Panc1 (cell line): ENCODE results near the gene SEL1L3. TPM values are rescaled to one million over a fixed set of nuclear protein-coding genes. Genes with fewer than 3 reads are reported as not detected.

Experiments used
- ATAC-seq: fragments of 200-7000 bp; cut with Tn5 transposase; 2 replicates; pipeline ENCODE4 v1.9.1; 2020; ENCODE audit warnings: mild to moderate bottlenecking, moderate library complexity
- BruUV-seq: library from RNA; stranded (reverse); fragments of 400-500 nt; replicated peaks from 2 replicates; lab custom pipeline; 2021; lab: Mats Ljungman, UMichigan
- CTCF ChIA-PET: fragments of 300-600 bp; sonication (Branson Sonifier 250); formaldehyde crosslinking; loops from one replicate; lab custom pipeline; 2022; ENCODE audit warnings: antibody characterized with exemption; lab: Charles Lee
- POLR2A ChIA-PET: fragments of 300-600 bp; sonication (Branson Sonifier 250); formaldehyde crosslinking; loops from one replicate; lab custom pipeline; 2022; ENCODE audit warnings: antibody characterized with exemption; lab: Charles Lee
- DNase-seq: peaks from one replicate; pipeline ENCODE4 v3.0.0-alpha.2; 2010; ENCODE audit warnings: low read depth, low spot score
- H3K27ac ChIP-seq: 2 replicates; pipeline ENCODE4 v1.5.1; 2011; ENCODE audit warnings: mild to moderate bottlenecking, low read length, inconsistent platforms
- H3K27me3 ChIP-seq: fragments of 200-500 bp; sonication (Bioruptor generic); 2 replicates; pipeline ENCODE4 v1.6.0; 2014; ENCODE audit warnings: low read length, inconsistent platforms; ENCODE audit not compliant: control insufficient read depth, insufficient read depth
- H3K36me3 ChIP-seq: fragments of 200-500 bp; sonication (Bioruptor generic); 2 replicates; pipeline ENCODE4 v1.5.1; 2014; ENCODE audit warnings: inconsistent platforms, mild to moderate bottlenecking, low read length, moderate library complexity; ENCODE audit not compliant: control insufficient read depth, insufficient read depth
- H3K4me1 ChIP-seq: 2 replicates; pipeline ENCODE4 v1.5.1; 2011; ENCODE audit warnings: inconsistent platforms, mild to moderate bottlenecking, low read length, moderate library complexity; ENCODE audit not compliant: control insufficient read depth, insufficient read depth
- H3K4me3 ChIP-seq, 2 experiments: 2 replicates each; pipeline ENCODE4 v1.5.1; 2011 to 2012; ENCODE audit warnings: low read depth in 2 of 2, low read length in 2 of 2, mild to moderate bottlenecking in 2 of 2, inconsistent platforms in 1 of 2, moderate library complexity in 1 of 2
- H3K9me3 ChIP-seq: fragments of 200-500 bp; sonication (Bioruptor generic); 2 replicates; pipeline ENCODE4 v1.5.1; 2014; ENCODE audit warnings: low read depth, mild to moderate bottlenecking, inconsistent platforms, low read length, moderate library complexity; ENCODE audit not compliant: control insufficient read depth, insufficient read depth
- CTCF ChIP-seq: fragments of 450-650 bp; IDR thresholded peaks from 2 replicates; pipeline ENCODE4 v1.5.1; 2017; ENCODE audit warnings: mild to moderate bottlenecking
- POLR2AphosphoS5 ChIP-seq: IDR thresholded peaks from 2 replicates; pipeline ENCODE4 v1.6.1; 2012; ENCODE audit warnings: mild to moderate bottlenecking, low read depth, low read length, moderate library complexity
- REST ChIP-seq, 2 experiments: IDR thresholded peaks; 2 replicates each; pipeline ENCODE4 v1.6.1; 2011 to 2012; ENCODE audit warnings: low read depth in 2 of 2, control low read depth in 1 of 2, low read length in 1 of 2, mild to moderate bottlenecking in 1 of 2, moderate library complexity in 1 of 2; ENCODE audit not compliant: insufficient read depth in 1 of 2
- SIN3A ChIP-seq: IDR thresholded peaks from 2 replicates; pipeline ENCODE4 v1.6.1; 2012; ENCODE audit warnings: low read depth, mild to moderate bottlenecking, low read length, moderate library complexity, borderline replicate concordance; ENCODE audit not compliant: insufficient read depth
- TCF7L2 ChIP-seq: IDR thresholded peaks from 2 replicates; pipeline ENCODE4 v1.6.1; 2011; ENCODE audit warnings: mild to moderate bottlenecking, low read depth, low read length, inconsistent platforms
- in situ Hi-C: cut with HindIII; loops from 2 replicates; pipeline ENCODE4 v1.10.0; 2016; ENCODE audit warnings: low sequenced_read_pairs, low pct_unique_long_range_greater_than_20kb
- intact Hi-C: fragments of 100-400 bp; cut with micrococcal nuclease; formaldehyde crosslinking; loops from one replicate; pipeline ENCODE4 v1.10.0; 2022; ENCODE audit not compliant: unreplicated experiment
- total RNA-seq: library from RNA; stranded (reverse); gene quantifications from one replicate; pipeline ENCODE4 v1.2.1, GENCODE V29; 2021; ENCODE audit not compliant: unreplicated experiment

The SEL1L3 gene
- total RNA-seq, 1 experiment from 2014 or later: 1.1 TPM

- no peaks in the 10 kb centered on the region for H3K4me1 ChIP-seq
- intact Hi-C loops (no loop called here), in situ Hi-C loops (no loop called here)
- H3K9me3 ChIP-seq: no peaks in the 10 kb centered on the region
- ChIA-PET CTCF (no interaction called here), POLR2A (no interaction called here)
- no peak overlapping the region for H3K4me3 ChIP-seq
- DNase-seq (no peak), ATAC-seq (no peak)
- no peaks in the 10 kb centered on the region for H3K27me3 ChIP-seq
- H3K36me3 ChIP-seq: no peaks in the 10 kb centered on the region
- H3K27ac ChIP-seq: no peak overlapping the region
- no TSS peak for BruUV-seq
- TF ChIP-seq REST (IDR thresholded peaks at IDR 0.05; ENCODE audit: insufficient read depth in 1 of 2, low read depth in 2 of 2, low read length in 1 of 2) (no peak), TCF7L2 (no peak), POLR2AphosphoS5 (no peak), SIN3A (no peak), CTCF (no peak)
Measured at GRCh38 chr4:25878676-25879075, 15.9 kb upstream of the SEL1L3 start.

GRCh38 chr4:25875281-25875745 lies 12.5 kb upstream of the SEL1L3 start:
- POLR2A ChIA-PET: no interaction called here
- TF ChIP-seq TCF7L2 (no peak), POLR2AphosphoS5 (no peak)
- no peaks in the 10 kb centered on the region for H3K27me3 ChIP-seq
- no peak for ATAC-seq
- no peak overlapping the region for H3K27ac ChIP-seq
- BruUV-seq: no TSS peak
- no peak for DNase-seq
- intact Hi-C loops: no loop called here
- H3K4me1 ChIP-seq: no peaks in the 10 kb centered on the region
- no peaks in the 10 kb centered on the region for H3K9me3 ChIP-seq
- H3K4me3 ChIP-seq: no peak overlapping the region
- in situ Hi-C loops: no loop called here
- CTCF ChIA-PET: interaction anchor here (0.6 kb wide), 1 partner anchor 13 kb away, joined by 3 read pairs; no protein-coding TSS in a partner anchor
- no peaks in the 10 kb centered on the region for H3K36me3 ChIP-seq

- Histone ChIP-seq H3K9me3 (no peaks in the 10 kb centered on the region), H3K4me3 (no peak overlapping the region), H3K36me3 (no peaks in the 10 kb centered on the region), H3K27me3 (no peaks in the 10 kb centered on the region), H3K4me1 (no peaks in the 10 kb centered on the region), H3K27ac (no peak overlapping the region)
- TF ChIP-seq TCF7L2 (no peak), CTCF (no peak), SIN3A (no peak), REST (IDR thresholded peaks at IDR 0.05; ENCODE audit: insufficient read depth in 1 of 2, low read depth in 2 of 2, low read length in 1 of 2) (no peak), POLR2AphosphoS5 (no peak)
- POLR2A ChIA-PET: no interaction called here
- intact Hi-C loops (loop anchor here (5.0 kb wide), 1 partner anchor 432 kb away; no protein-coding TSS in a partner anchor), in situ Hi-C loops (no loop called here)
- no TSS peak for BruUV-seq
- CTCF ChIA-PET: no interaction called here
- ATAC-seq (no peak), DNase-seq (no peak)
Measured at GRCh38 chr4:25874655-25875054, 11.9 kb upstream of the SEL1L3 start.
